T1000 (cell line): ENCODE measurements around the gene LRRC4B.

ENCODE experiments used
- DNase-seq: peaks from one replicate; lab custom pipeline; 2025; ENCODE audit warnings: mixed read lengths; lab: John Stamatoyannopoulos, UW

Gene LRRC4B

GRCh38 chr19:50573741-50574461 is 5.7 kb upstream of the LRRC4B start:
- no peak for DNase-seq

DNA sequence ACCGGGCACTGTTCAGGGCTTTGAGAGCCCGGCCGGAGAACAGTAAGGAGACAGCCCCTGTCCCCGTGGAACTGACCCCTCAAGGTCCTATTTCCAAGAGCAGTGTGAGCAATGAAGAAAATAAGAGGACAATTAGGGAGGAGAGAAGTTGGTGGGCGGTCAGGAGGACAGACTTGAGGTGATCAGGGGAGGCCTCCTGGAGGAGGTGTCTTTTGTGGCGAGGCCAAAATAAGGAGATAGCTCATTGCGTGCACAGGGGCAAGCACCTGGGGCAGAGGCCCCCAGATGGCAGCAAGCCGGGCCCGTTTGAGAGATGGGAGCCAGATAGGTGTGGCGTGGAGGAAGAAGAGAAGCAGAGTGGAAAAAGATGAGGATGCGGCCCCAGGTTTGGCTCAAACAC is 2.8 kb upstream of the LRRC4B start:
- no peak for DNase-seq

- no peak for DNase-seq
These were observed 1.8 kb upstream of the LRRC4B start for GRCh38 chr19:50569938-50570540.

- DNase-seq, result no peak
These were observed 778 bp upstream of the LRRC4B start for GRCh38 chr19:50568728-50569698.

GRCh38 chr19:50567052-50567841 is 988 bp downstream of the LRRC4B start:
- no peak for DNase-seq

GRCh38 chr19:50565984-50566903 is 2.0 kb downstream of the LRRC4B start:
- DNase-seq, result no peak

DNA sequence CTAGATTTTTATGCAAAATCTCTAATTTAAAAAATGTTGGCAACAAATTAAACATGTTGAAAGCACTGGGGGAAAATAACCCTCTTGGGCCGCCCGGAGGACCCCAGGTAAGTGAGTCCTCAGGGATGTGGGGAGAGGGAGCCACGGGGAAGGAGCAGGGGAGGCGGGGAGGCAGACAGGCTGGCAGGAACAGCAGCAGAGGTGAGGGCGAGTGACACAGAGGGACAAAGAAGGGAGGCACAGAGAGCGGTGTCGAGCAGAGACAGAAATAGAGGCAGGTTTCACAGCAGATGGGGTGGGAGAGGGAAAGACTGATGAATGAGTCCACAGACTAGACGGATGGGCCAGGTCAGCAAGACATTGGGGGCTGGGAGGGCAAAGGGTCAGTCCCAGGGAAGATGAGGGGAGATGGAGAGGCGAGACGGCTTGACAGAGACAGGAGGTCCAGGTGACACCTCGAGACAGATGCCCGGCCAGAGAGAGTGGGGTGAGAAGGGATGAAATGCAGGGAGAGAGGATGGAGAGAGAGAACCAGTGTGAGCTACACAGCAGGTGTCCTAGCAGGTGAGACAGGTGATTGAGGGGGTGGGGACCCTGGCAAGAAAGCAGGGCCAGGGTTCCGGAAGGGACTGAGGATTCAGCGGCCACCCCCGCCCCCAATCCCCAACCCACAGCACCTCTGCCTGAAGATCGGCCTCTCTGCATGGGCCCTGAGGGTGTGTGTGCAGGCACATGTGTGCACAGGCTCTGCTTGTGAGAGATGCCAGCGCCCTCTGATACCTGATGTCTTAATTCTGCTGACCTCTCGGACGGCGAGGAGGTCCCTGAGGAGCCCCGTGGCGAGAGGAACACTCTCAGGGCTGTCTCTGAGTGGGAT is 3.8 kb downstream of the LRRC4B start:
- DNase-seq, result no peak

GRCh38 chr19:50563597-50563996 is 4.6 kb downstream of the LRRC4B start:
- no peak for DNase-seq

- no peak for DNase-seq
These were observed 5.2 kb downstream of the LRRC4B start for GRCh38 chr19:50562996-50563395.

DNA sequence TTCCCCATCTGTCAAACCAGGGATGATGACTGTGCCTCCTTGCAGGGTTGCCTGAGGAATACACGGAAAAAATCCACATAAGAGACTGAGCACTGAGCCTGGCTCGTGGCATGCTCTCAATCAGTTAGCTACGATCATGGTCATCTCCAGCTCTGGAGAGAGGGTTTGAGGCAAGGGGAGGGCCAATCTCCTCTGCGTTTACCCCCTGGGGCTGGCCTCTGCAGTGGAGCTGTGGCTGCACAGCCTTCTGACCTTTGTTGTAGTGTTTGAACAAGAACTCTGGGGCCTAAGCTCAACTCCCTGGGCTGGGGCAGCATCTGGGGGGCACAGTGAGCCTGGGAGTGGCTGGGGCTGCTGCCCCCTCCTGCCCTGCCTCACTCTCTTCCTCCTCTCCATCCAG is 5.9 kb downstream of the LRRC4B start:
- DNase-seq, result no peak

GRCh38 chr19:50559636-50560035 is 8.6 kb downstream of the LRRC4B start:
- no peak for DNase-seq

- DNase-seq, result no peak
These were observed 9.8 kb downstream of the LRRC4B start for GRCh38 chr19:50558449-50558848.

DNA sequence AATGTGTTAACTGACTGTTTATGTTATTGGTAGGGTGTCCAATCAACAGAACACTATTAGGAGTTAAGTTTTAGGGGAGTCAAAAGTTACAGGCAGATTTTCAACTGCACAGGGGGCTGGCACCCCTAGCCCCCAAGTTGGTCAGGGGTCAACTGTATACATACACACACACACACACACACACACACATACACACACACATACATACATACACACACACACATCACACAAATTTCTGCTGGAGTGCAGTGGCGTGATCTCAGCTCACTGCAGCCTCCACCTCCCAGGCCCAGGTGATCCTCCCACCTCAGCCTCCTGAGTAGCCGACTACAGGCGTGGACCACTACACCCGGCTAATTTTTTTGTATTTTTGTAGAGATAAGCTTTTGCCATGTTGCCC is 10.2 kb downstream of the LRRC4B start:
- no peak for DNase-seq

DNA sequence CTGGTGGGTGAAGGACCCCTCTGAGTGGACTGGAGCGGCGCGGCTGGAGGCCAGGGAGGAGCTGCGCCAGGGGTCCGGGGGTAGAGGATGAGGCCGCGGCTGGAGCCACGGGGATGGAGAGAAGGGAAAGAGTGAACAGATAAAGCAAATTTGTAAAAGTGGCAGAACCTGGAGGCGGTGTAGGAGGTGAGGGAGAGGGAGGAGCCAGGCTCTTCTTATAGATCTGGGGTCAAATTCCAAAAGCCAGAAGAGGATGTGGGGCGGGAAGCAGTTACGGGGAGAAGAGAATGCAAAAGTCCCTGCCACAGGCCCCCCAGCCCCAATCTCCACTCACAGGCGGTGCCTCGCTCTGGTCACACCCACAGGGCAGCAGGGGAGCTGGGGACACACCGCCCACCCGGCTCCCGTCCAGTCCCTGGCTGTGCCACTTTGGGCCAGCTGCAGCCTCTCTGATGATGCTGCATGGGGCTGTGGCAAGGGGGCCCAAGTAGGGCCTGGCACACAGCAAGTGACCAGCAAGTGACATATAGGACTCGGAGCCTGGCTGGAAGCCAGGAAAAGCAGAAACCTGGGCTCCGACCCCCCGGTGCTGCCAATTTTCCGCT is 11.1 kb downstream of the LRRC4B start:
- DNase-seq, result no peak

DNA sequence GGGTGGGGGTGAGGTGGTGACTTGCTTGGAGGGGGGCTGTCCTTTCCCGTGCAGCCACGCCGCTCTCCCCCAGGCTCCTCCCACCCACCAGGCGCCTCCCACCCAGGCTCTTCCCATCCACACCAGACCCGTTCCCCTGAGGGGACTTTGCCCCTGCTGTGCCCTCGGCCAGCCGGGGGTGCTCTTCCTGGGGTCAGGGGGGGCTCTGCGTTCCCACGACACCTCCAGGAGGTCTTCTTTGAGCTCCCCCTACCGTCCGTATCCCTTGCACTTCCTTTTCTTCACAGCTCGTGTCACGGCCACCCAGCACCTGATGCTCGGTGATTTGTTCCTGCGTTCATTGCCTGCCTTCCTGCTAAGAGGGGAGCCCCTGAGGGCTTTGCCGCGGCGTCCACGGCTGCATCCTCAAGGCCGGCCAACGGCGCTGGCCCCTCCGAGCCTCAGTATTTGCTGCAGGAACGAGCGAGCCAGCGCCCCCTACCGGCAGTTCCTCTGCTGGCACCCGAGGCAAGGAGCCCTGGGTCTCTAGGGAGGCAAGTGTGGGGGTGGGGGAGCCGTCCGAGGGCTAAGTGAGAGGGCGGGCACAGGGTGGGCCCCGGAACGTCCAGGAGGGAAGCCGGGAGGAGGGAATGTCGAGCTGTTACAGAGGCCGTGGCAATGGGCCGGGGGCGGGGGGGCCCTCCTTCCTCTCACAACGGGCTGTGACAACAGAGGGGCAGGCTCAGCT is 11.8 kb downstream of the LRRC4B start:
- DNase-seq, result no peak

- no peak for DNase-seq
These were observed 12.6 kb downstream of the LRRC4B start for GRCh38 chr19:50555450-50556281.

GRCh38 chr19:50555033-50555432 is 13.2 kb downstream of the LRRC4B start:
- no peak for DNase-seq

DNA sequence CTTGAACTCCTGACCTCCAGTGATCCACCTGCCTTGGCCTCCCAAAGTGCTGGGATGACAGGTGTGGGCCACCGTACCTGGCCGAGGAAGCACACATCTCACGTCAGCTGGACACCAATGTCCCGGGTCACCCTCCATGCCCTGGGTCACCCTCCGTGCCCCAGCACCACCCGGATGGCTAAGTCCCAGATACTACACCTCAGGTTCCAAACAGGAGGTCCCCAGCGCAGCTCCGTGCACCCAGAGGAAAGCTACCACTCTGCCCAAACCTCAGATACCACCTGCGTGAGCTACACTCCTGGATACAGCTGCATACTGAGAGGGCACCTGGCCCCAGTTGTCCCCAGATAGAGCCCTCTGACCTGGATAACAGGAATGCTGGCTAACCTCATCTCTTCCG is 14.0 kb downstream of the LRRC4B start:
- DNase-seq, result no peak
